Cardiac fibroblast (primary cell): Measurements from ENCODE around the gene SEMA4D.

Source experiments
- DNase-seq, 2 donors: peaks; one replicate each; pipeline versions ENCODE4 v3.0.0 to v3.0.0-alpha.2; 2010; ENCODE audit warnings: low read depth in 2 of 2
- H3K4me3 ChIP-seq, 2 donors: replicated peaks in 1 of 2; 1 replicate in 1 of 2; 2 replicates in 1 of 2; pipeline ENCODE4 v1.5.1; 2011; ENCODE audit warnings: low read depth in 2 of 2, low read length in 2 of 2, mild to moderate bottlenecking in 2 of 2, moderate library complexity in 1 of 2
- CTCF ChIP-seq: IDR thresholded peaks from one replicate; pipeline ENCODE4 v1.5.1; 2011; ENCODE audit warnings: low read depth, mild to moderate bottlenecking, low read length, inconsistent platforms

SEMA4D gene

GRCh38 chr9:89367281-89367680 lies 130.6 kb downstream of the SEMA4D start:
- no peak for DNase-seq
- TF ChIP-seq CTCF = no peak
- no peak overlapping the region for H3K4me3 ChIP-seq

DNA sequence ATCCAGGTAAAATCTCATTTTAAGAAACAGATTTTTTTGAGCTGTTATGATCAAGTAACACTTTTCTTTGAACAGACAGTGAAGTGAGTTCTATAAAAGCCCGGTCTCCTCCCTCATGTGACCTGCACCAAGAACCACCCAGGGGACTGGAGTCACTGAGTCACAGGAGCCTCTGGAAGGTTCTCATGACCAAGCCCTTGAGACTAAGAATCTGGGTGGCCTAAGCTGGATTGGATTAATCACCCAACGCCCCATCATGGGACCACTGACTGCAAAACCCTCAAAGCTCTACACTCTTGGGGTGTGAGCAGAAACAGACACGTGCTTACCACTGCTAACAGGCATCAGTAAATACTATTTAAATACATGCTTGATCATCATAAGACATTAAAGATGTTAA lies 131.2 kb downstream of the SEMA4D start:
- H3K4me3 ChIP-seq = no peak overlapping the region
- TF ChIP-seq CTCF = no peak
- peak in 1 of 2 donors; percentile 44 for DNase-seq

GRCh38 chr9:89365532-89365912 lies 132.4 kb downstream of the SEMA4D start:
- TF ChIP-seq CTCF = no peak
- no peak for DNase-seq
- H3K4me3 ChIP-seq = no peak overlapping the region

DNA sequence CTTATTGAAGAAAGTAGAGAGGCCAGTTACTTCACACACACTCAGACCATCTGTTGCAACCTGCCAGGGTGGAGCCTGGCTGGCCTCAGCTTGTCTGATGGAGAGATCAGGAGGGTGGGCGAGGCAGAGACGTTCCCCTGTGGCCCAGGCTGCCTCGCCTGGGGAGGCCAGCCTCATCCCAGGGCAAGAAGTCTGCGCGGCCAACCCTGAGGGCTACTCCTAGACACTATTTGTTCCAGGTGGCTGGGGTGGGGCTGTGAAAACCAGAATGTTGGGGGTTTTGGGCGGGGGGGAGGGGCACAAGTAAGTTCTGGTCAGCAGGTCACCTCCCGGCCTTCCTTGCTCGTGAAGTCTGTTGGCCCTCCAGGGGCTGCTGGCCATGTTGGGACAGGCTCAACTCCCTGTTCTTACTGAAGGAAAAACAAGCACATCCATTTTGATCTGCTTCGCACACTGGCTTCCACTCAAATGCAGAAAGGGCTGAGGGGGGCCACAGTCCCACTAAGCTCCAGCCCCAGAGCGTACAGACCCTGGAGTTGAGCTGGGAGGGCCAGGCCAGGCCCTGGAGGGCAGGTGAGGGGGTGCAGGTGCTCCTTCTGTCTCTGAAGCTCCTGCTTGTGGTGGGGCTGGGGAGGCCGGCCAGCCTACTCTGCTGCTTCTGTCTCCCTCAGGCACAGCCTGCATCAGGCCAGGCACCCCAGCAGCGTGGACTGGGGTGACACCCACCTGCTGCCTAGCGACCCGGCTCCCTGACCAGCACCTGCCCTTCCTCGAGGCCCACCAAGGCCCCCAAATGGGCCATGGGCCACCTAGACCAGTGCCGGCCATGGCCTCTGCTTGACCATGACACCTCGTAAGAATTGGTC lies 133.0 kb downstream of the SEMA4D start:
- no peak overlapping the region for H3K4me3 ChIP-seq
- DNase-seq = no peak
- no peak for TF ChIP-seq CTCF

DNA sequence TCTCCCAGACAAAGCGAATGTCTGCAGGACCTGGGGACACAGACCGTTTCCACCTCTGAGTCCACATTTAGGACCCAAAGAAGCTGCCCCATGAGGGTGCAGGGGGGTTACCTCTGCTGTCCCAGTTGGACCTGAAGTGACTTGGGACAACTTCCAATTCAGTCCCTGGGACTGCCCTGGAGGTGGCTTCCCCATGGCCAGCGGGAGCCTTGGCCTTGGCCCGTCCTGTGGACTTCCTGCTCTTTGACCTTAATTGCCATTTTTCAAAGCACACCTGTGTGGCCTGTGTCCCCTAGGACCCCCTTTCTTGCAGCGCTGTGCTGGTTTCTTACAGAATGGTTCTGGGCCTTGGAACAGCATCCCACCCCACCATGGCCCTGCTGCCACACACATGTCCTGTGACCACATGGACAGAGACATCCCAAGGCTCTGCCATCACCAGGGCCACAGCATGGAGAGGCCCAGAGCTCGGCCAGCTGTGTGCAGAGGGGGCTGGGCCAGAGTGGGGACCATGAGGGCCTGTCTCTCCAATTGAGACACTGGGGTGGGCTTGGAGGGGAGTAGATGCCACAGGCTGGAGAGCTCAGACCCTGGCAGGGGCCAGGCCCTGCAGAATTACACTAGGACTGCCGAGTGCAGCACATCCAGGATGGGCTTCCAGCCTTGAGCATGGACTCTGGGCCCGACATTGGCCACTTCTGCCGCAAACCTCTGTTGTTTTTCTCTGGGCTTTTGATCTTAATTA lies 133.8 kb downstream of the SEMA4D start:
- TF ChIP-seq CTCF = no peak
- no peak for DNase-seq

DNA sequence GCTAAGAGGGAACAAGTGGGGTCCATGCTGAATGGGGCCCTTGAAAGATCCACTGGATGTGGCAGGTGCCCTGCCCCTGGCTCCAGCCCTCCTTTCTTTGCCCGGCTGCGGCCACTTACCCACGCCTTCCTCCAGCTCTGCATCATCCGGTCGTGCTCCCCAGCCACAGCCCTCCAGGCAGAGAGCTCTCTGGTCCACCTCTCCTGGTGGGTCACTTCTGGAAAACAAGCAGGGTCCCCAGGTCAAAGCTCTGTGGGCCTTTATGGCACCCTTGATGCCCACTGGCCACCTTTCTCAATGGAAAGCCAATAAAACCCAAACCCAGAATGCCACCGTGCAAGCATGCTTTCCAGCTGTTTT lies 134.6 kb downstream of the SEMA4D start:
- DNase-seq = no peak
- no peak overlapping the region for H3K4me3 ChIP-seq
- TF ChIP-seq CTCF = no peak

More for the DNA sequence above, 133.8 kb downstream of the SEMA4D start:
- H3K4me3 ChIP-seq = no peak overlapping the region
